ENCODE measurements around the gene IGSF8.

IGSF8 gene

DNA sequence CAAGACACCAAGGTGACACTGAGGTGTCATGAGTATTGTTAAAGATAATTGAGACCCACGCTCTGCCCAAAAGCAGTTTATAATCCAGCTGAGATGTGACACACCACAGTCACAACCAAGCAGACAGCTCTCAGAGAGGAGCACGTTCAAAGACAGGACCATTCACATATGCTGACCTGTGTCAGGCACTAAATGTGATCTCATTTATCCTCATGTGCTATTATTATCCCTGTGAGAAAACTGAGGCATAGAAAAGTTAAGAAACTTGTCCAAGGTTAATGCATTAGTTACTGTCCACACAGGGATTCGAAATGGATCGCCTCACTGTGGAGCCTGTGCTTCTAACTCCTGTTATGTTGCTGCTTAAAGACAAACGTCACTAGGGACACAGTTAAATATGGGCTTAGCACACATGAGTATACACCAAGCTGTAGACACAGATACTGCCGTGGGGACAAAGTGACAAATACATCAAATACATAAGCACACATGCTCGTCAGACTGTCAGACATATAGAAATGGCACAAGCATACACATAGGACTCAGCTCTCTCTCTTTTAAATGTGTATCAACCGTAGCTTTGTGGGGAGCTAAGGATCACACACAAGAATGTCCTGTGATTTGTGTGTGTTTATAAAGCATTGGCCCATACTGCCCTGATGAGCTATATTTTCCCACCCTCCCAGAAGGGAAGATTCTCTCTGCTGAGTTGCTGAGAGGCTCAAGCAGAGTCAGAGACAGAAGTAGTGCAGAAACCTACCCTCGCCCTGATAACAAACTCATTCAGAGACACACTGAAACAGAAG lies 3.5 kb upstream of the IGSF8 start:
- DNase-seq = no peak

DNA sequence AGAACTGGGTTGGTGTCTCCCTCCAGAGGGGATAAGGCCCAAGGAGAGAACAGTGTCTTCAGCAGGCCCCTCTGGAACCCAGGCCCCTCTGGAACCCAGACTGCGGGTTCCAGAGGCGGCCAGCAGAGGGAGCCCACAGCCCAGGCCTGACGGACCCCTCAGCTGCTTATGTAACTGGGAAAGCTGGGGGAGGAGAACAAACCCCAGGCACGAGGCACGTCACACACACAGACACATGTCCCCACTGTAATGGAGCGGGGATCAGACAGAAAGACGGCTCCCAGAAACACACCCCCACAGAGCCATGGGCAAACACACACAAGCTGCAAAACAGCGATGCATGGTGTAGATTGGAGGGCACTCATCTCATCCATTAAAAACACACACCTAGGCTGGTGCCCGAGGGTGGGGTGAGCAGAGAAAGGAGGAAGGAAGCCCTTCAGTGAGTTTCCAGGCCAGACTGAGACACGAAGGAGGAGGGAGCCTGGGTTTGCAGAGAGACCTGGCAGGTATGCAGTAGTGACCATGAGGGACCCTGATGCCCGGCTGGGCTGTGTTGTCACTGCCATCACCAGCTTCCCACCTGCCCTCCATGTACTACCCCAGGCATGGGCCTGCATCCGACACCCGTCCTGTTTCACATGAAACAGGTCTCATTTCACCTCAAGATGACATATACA lies 2.8 kb upstream of the IGSF8 start:
- peak; percentile 41 for DNase-seq

DNA sequence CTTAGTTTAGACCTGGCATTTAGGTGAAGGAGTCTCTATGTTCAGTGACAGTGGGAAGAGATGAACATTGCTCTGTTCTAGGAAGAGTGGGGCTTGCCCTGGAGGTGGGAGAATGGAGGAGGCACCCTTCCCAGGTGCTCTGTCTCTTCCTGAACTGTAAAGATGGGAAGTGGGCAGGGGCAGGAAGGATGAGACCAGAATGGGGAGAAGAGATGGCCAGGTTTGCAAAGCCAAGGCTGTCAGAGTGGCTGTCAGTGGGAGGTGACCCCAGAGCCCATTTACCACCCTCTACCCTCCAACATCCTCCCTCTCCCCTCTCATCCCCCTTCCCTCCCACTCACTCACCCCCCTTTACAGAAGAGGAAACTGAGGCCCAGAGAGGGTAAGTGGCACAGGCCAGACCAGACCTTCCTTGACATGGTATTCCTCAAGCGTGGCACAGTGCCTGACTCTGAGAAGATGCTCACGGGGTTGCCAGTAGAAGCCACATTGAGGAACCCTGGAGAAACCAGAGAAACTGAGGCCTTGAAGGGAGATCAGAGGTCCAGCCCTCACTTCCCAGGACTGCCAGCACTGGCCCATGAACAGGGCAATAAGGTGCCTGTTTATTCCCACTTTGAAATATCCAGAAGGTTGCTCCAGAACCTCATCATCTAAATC lies 1.4 kb upstream of the IGSF8 start:
- no peak for DNase-seq

DNA sequence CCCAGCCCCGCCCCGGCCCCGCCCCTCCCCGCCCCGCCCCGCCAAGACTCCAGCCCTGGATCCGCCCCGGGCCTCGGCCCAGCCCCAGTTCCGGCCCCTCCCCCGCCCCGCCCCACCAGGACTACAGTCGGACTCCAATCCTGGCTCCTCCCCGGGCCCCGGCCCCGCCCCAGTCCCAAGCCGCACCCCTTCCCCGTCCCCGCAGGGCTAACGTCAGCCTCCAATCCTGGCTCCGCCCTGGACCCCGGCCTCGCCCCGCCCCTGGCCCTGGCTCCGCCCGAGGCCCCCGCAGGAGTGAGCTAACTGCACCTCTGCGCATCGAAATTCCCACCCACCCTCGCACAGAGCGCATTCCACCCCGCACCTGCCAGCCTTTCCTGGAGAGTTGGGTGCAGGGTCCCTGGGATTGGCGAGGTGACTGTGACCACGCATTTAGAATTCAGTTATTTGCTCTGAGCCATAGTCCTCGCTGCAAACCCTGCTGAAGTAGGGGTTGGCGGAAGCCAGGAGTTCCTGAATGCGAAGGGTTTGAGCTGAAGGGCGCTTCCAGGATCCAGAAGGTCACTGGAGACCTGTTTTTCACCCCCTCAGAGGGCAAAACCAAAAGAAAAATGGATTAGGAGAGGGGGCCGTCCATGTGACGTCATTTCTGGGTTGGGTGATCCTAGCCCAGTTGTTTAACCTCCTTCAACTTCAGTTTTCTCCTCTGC lies 588 bp upstream of the IGSF8 start:
- DNase-seq = peak; percentile 64

DNA sequence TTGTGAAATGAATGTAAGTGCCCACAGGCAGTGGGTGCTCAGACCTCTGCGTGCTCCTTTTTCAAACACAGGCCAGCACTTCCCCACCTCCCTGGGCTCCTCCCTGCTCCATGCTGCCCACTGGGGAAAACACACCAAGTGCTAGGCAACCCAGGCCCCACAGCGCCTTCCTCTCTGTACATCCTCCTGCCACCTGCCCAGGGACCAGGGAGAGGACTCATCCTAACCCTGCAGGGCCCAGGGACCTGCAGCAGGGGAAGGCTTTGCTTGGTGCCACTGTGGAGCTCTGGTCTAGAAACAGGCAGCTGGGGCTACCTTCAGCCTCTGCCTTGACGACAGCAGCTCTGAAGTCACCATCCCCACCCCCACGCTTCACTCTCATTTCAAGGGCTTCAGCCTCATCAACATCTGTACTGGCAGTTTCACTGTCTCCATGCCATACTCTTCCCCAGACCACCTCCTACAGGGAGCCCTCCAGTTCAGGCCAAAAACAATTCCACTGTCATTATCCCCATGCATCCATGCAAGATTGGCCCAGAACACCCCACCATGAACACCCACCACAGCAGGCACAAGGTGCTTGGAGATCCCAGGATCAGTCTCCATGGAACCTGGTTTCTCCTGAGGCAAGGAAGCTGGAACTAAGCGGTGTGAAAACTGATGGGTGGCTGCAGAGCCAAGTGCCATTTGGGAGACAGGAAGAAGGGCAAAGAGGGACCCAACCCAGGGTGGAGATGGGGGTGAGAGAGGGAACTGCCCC lies 1.1 kb downstream of the IGSF8 start:
- no peak for DNase-seq

DNA sequence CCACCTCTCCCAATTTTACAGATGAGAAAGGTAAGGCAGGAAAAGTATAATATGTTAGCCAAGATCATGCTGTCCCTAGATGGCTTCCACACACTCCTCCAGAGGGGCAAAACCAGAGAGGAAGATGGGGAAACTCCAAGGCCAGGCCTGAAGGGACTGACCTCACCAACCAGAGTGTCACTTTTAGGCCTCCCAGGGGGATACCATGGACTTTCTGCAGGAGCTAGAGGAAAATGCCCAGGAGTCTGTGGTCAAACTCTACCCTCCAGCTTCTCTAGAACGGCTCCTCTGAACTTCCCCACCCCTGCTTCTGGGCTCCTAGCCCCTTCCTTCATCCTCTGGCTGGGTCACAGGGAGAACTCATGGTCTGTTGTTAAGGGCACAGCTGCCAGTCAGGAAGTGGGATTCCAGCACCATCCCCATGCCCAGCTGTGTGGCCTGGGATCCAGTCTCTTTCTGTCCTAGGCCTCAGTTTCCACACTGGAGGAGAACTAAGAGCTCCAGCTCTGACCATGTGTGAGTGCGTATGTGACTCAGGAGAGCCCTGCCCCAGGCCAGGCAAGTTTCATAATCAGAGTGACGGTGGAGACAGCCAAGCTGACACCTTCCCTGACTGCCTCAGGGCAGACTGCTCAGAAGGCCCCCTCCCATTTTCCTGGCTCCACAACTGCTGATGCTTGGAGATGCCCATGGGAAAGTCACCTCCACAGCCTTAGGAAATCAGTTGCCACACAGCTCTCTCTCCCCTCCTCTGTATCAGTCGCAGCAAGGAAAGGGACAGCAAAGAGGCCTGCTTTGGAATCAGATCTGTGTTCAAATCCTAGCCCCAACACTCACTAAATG lies 1.9 kb downstream of the IGSF8 start:
- no peak for DNase-seq

DNA sequence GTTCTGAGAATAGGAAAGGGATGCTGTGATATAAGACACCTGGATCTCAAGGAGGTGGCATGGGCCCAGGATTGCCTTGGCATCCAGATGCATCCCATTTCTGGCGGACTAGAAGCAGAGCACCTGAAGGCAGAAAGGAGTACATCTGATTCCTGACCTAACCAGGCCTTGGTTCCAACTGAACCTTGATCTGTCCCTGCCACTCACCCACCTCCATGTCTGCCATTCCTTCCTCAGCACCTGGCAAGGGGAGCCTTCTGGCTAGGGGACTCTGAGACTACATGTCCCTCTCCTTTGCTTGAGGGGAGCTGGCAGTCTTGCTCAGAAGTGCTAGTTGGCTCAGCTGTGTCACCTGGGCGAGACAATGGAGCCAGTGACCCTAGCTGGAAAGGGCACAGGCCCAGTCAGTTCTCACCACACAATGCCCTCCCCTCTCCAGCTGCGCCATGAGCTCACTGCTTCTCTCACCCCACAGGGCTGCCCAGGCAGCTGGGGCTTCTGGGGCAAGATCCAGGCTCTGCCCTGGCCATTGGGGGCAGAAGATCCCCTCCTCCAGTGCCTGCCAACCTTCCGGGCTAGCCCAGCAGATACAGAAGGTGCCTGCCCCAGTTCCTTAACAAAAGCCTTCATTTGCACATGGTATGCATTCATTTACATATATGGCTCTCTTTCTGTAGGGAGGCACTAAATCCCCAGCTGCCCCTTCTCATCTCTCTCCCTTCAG lies 2.9 kb downstream of the IGSF8 start:
- no peak for DNase-seq

DNA sequence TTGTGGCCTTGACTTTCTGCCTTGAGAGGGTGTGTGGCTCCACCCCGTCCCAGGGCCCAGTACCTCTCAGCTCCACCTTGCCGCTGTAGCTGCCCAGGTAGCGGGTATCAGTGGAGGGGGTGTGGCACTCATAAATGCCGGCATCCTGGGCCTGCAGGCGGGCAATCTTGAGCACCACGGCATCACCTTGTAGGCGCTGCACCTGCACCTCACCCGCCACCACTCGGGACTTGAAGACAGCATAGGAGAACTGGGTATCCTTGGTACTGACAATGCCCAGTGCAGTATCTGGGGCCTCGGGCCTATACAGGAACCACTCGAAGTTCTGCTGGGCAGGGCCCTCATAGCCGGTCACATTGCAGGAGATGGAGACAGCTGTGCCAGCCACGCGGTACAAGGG lies 3.6 kb downstream of the IGSF8 start:
- no peak for DNase-seq

DNA sequence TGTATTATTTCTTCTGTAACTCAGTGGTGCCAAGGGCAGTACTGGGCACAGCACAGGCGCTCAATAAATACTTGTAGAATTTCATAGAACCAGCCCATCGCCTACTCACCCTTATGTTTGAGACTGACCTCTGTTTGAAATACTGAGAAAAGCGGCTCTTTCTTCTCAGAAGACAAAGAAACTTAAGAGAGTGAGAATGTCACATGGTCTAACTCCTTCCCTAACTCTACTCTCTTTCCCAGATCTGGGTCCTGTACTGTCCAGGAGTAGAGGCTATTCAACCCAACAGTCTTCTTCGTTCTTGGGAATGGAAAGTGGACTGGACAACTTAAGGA lies 4.2 kb downstream of the IGSF8 start:
- no peak for DNase-seq

DNA sequence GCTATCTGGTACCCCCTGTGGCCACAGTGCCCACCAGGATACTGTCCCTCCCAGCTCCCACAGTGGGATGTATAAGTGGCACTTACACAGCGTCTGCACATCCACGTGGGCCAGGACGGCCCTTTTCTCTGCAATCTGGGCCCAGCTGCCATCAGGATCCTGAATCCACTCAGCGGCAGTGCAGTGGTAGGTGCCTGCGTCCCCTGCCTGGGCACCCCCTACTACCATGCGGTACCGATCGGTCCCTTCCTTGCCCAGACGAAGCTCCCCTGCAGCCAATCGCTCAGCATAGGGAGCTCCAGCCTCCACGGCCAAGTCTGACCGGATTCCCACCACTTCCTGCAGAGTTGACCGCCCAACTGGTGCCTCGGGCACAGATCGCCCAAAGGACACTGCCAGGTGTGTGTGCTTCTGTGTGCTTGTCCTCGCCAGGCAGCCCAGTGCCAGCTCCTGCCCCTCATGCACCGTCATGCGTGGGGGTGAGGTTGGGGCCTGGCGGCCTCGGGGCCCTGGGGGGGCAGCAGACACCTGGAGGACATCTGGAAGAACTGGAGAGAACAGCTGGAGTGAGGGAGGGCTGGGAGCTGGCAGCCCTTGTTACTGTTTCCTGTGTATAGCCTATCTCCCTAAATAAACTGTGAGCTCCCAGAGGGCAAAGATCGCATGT lies 4.7 kb downstream of the IGSF8 start:
- DNase-seq = no peak

DNA sequence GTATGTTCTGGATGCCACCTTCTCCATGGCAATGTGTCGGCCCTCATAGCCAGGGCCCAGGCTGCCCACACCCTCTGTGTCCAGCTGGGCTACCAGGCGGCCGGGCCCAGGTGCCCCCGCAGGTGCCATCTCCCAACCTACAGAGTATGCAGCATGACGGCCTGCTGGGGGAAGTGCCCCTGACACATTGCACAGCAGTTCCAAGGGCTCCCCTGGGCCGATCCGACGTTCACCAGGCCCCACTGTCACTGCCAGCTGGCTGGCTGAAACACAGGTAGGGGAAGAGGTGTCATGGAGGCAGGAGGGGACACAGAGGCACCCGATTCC lies 5.4 kb downstream of the IGSF8 start:
- DNase-seq = no peak

DNA sequence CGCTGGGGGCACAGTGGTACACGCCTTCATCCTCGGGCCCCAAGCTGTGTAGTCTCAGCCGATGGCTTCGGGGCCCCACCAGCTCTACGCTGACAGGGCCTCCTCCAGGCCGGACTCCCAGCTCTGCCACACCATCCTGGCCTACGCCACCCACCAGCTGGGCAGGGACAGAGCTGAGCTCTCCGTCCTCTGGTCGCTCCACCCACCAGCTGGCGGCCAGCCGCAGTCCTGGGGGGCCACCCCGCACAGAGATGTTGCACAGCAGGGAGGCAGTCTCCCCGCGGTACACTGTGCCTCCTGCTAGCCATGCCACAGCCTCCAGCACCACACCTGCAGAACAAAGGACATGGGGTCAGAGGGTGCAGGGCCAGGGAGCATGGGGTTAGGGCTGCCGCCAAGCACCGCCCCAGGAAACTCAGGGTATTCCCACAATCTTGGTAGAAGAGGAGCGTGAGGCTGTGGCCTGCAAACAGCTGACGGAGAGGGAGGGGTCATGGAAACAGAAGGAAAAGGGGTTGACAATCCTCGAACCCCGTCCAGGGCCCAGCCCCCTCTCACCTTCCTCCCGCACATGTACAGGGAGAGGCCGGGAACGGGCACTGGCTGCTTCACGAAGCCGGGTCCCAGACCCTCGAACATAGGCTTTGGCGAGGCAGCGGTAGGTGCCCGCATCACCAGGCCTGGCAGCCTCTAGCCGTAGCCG lies 5.9 kb downstream of the IGSF8 start:
- no peak for DNase-seq

DNA sequence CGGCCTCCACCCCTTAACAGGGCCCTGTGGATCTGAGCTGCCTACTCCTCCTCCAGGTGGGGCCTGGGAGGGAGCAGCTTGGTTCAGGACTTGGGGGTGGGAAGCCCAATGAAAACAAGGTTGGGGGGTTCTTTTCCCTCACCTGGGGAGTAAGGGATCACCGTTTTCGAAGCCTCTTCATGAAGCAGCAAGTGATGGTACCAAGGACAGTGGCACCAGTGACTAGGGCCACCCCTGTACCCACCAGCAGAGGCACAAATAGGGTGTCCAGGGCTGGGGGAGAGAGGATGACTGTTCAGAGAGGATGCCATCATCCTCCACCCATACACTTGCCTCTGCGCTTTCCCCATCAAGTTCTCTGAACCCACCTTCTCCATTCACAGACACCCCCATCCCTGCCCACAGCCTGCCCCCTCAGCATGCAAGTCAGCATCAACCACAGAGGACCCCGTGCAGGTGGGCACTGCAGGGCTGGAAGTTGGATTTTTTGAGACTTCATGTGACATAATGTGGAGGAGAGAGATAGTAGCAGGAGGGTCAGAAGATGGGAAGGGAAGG lies 6.7 kb downstream of the IGSF8 start:
- DNase-seq = no peak

DNA sequence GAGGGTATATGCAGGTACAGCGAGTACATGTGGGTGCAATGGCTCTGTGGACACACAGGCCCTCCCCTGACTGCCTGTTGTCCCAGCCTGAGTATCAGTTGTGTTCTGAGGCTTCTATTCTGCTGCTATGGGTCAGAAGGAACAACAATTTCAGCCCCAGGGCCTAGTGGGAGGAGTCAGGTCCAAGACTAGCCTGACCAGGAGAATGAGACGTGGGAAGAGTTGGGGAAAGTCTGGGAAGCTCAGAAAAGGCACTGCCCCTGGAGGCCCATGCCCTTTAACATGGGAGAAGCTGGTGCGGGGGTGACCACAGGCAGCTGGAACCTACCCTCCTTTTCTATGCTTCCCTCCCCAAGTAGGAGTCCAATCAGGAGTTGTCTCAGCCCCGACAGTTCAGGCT lies 7.7 kb downstream of the IGSF8 start:
- no peak for DNase-seq

DNA sequence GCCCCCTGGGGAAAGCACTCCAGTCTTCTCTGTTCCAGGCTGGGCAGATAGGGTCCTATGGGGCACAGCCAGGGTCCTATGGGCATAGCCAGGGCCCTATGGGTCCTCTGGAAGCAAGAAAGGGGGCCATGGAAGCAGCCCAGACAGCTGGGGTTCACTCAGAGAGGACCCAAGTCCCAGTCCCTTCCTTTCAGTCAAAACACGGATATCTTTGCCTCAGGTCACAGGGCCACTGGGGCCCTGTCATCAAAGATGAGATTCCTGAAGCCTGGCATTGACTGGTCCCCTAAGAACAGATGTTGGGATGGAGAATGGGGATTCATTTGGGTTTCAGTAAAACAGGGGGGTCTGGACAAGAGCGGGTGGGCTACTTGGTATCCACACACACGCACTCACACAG lies 8.5 kb downstream of the IGSF8 start:
- DNase-seq = no peak

DNA sequence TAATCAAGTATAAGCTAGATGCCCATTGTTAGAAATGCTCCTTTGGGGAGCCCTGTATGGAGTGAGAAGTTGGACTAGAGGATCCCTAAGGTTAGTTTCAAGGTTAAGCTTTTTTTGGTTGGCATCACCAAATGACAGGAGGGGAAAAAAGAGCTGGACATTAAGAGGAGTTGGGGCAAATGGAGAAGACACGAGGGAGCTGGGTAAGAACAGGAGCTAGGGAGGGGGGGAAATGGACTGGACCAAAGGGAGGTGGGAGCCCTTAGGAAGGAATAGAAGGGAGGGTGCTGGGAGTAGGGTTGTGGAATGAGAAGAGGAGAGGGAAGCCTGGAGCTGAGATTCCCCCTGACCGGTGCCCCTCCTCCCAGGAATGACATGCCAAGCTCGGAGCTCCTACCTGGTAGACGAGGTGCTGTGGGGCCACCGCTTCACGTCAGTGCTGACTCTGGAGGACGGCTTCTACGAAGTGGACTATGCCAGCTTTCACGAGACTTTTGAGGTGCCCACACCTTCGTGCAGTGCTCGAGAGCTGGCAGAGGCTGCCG lies 11.2 kb downstream of the IGSF8 start:
- DNase-seq = no peak

DNA sequence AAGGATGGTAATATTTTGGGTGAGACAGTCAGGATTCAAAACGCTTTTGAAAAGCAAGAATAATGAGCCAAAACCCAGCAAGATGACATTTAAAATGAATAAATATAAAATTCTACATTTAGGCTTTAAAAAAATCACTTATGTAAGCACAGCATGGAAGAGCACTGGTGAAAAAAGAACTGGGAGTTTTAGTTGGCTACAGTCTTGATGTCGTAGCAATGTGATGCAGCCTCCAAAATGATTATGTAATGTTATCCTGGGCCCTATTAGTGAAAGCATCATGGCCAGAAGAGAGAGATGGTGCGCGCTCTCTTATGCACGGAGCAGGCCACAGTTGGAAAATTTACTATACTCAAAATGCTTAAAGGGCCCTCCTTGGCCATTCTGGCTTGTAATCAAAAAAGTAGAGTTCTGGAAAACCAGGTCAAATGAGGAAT lies 11.9 kb downstream of the IGSF8 start:
- DNase-seq = no peak

DNA sequence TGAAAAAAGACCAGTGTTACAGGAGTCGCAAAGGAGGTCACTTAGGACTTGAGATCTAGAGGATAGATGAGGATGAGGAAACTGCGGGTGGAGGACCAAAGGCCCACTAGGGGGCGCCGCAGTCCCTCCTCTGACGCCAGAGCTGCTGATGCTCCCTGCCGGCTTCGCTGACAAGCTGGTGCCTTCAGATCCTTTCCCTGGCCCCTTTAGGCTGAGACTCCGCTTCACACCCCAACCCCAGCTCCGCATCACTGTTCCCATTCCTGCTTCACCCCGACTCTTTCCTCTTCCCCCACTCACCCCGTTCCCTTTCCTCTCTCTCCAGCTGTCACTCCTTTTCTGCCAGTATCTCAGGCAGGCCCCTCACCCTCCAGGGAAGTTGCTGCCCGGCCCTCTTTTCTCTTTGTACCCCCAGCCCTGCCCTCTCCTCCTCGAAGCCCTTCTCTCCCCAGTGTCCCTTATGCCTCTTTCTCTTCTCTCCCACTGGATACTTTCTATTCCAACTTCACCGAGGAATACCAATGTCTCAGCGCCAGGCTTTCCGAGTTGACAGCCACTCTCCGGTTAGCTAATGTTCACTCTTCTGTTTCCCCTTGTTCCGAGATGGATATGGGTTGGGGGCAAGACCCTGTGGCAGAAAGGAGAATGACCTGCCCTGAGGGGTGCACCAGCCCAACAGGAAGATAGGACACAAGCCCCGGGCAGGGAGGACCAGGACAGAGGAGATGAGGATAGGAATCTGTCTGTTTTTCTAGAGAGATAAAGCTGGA lies 12.5 kb downstream of the IGSF8 start:
- DNase-seq = peak; percentile 15

All from GF-D8 (cell line).